ENCODE data around the gene CD276. TPM values are rescaled to one million over a fixed set of nuclear protein-coding genes. Genes with fewer than 3 reads are reported as not detected.
"Not testable (repeated sequence)": the region's sequence is repeated elsewhere in the genome, so short reads cannot be mapped to it uniquely, and the experiment has no call there.

CD276 gene
- total RNA-seq, 4 donors from 2014 or later = 22.8 to 48.7 (median 30.8) TPM

GRCh38 chr15:73704142-73704868 is 20.1 kb downstream of the CD276 start:
- not testable (repeated sequence) for H3K27me3 ChIP-seq

GRCh38 chr15:73704869-73705645 is 20.9 kb downstream of the CD276 start:
- TF ChIP-seq POLR2A (IDR thresholded peaks at IDR 0.05) = no peak
- peak in 5 of 6 experiments; percentile 43 to 75 (median 69) for TF ChIP-seq CTCF (IDR thresholded peaks at IDR 0.05)
- Histone ChIP-seq H3K27ac (no peak overlapping the region), H3K27me3 (no peaks in the 10 kb centered on the region), H3K36me3 (peaks cover 0 to 7% (median 0%) of the 10 kb centered on the region in 3 donors), H3K4me3 (no peak overlapping the region), H3K4me1 (no peaks in the 10 kb centered on the region), H3K9me3 (no peaks in the 10 kb centered on the region)
- peak; percentile 48 to 78 (median 76) for DNase-seq

More at GRCh38 chr15:73704142-73704868, 20.1 kb downstream of the CD276 start:
- DNase-seq, H3K9me3 ChIP-seq, H3K4me1 ChIP-seq, H3K4me3 ChIP-seq, H3K36me3 ChIP-seq, H3K27ac ChIP-seq: not testable (repeated sequence)

- H3K27me3 ChIP-seq = no peaks in the 10 kb centered on the region
- TF ChIP-seq POLR2A (IDR thresholded peaks at IDR 0.05) = no peak
- no peak for TF ChIP-seq CTCF (IDR thresholded peaks at IDR 0.05)
Measured at GRCh38 chr15:73708691-73709090, 24.5 kb downstream of the CD276 start.

GRCh38 chr15:73709241-73709640 is 25.1 kb downstream of the CD276 start:
- Histone ChIP-seq H3K36me3 (peaks cover 0 to 21% (median 0%) of the 10 kb centered on the region in 3 donors), H3K27ac (peak overlapping the region in 2 of 4 donors; percentile 32 to 57), H3K9me3 (no peaks in the 10 kb centered on the region), H3K4me1 (no peaks in the 10 kb centered on the region), H3K27me3 (no peaks in the 10 kb centered on the region), H3K4me3 (no peak overlapping the region)
- DNase-seq = no peak
- TF ChIP-seq CTCF (IDR thresholded peaks at IDR 0.05) = no peak
- TF ChIP-seq POLR2A (IDR thresholded peaks at IDR 0.05) = no peak

More at GRCh38 chr15:73708691-73709090, 24.5 kb downstream of the CD276 start:
- Histone ChIP-seq H3K4me1 (no peaks in the 10 kb centered on the region), H3K27ac (no peak overlapping the region), H3K4me3 (no peak overlapping the region), H3K36me3 (peaks cover 0 to 21% (median 0%) of the 10 kb centered on the region in 3 donors), H3K9me3 (no peaks in the 10 kb centered on the region)
- no peak for DNase-seq

- Histone ChIP-seq H3K27ac (peak overlapping the region in 2 of 4 donors; percentile 32 to 57), H3K27me3 (no peaks in the 10 kb centered on the region), H3K36me3 (peaks cover 0 to 21% (median 0%) of the 10 kb centered on the region in 3 donors), H3K4me1 (no peaks in the 10 kb centered on the region), H3K4me3 (no peak overlapping the region), H3K9me3 (no peaks in the 10 kb centered on the region)
- DNase-seq = peak in 2 of 3 donors; percentile 67 to 77
- no peak for TF ChIP-seq CTCF (IDR thresholded peaks at IDR 0.05)
Measured at GRCh38 chr15:73709686-73710085, 25.5 kb downstream of the CD276 start.

GRCh38 chr15:73710321-73710720 is 26.1 kb downstream of the CD276 start:
- no peak for DNase-seq
- H3K36me3 ChIP-seq = peaks cover 0 to 21% (median 0%) of the 10 kb centered on the region in 3 donors
- no peaks in the 10 kb centered on the region for H3K4me1 ChIP-seq
- H3K27me3 ChIP-seq = no peaks in the 10 kb centered on the region
- no peak for TF ChIP-seq POLR2A (IDR thresholded peaks at IDR 0.05)
- TF ChIP-seq CTCF (IDR thresholded peaks at IDR 0.05) = no peak
- peak overlapping the region in 1 of 4 donors; percentile 57 for H3K27ac ChIP-seq
- no peak overlapping the region for H3K4me3 ChIP-seq
- H3K9me3 ChIP-seq = no peaks in the 10 kb centered on the region
